GM21423 (cell line): ENCODE measurements around the gene SLC25A11.
A peak's percentile ranks its signal among the peaks of the same experiment; 100 is the strongest.
"Not testable (repeated sequence)": the region's sequence is repeated elsewhere in the genome, so short reads cannot be mapped to it uniquely, and the experiment has no call there.

Source experiments
- ATAC-seq: cut with Tn5 transposase; IDR thresholded peaks from one replicate; pipeline ENCODE4 v1.9.1; 2021; ENCODE audit warnings: mild to moderate bottlenecking, moderate library complexity; ENCODE audit not compliant: unreplicated experiment

SLC25A11 gene

DNA sequence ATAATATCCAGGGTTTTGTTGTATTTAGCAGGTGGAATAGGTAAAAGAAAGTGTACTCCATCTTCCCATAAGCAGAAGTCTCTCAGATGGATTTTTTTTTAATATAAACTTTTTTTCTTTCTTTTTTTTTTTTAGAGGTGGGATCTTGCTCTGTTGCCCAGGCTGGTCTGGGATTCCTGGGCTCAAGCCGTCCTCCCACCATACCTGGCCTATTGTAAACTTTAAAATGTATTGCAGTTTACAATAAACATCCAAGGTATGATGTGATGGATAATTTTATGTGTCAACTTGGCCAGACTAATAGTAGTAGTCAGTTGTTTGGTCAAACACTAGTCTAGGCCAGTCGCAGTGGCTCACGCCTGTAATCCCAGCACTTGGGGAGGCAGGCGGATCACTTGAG is 18.5 kb downstream of the SLC25A11 start:
- no peak for ATAC-seq

DNA sequence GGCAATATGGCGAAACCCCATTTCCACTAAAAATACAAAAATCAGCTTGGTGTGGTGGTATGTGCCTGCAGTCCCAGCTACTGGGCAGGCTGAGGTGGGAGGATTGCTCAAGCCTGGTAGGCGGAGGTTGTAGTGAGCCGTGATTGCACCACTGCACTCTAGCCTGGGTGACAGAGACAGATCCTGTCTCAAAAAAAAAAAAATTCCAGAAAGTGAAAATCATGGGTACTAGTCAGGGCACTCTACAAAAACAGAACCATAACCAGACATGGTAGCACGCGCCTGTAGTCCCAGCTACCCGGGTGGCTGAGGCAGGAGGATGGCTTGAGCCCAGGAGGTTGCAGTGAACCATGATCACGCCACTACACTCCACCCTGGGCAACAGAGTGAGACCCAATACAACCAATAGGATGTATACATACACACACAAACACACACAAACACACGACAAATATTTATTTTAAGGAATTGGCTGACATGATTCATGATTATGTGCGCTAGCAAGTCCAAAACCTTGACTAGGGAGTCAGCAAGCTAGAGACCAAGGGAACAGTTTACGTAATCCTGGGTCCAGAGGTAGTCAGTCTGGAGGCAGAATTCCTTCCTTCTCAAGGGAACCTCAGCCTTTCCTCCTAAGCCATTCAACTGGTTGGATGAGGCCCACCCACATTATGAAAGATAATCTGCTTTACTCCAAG is 19.3 kb downstream of the SLC25A11 start:
- ATAC-seq: no peak

DNA sequence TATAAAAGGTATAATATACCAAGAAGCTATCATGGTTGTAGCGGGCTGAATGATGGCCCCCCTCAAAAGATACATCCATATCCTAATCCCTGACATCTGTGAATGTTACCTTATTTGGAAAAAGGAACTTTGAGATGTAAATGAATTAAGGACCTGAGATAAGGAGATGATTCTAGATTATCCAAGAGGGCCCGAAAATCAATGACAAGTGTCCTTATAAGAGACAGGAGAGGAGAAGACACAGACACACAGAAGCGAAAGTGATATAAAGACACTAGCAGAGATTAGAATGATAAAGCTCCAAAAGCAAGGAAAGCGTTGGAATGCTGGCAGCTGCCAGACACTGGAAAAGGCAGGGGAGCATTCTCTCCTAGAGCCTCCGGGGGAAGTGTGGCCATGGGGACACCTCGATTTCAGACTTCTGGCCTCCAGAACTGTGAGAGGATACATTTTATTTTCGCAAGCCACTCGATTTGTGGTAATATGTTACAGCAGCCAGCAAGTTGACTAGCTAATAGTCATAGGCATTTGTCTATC is 20.3 kb downstream of the SLC25A11 start:
- no peak for ATAC-seq

DNA sequence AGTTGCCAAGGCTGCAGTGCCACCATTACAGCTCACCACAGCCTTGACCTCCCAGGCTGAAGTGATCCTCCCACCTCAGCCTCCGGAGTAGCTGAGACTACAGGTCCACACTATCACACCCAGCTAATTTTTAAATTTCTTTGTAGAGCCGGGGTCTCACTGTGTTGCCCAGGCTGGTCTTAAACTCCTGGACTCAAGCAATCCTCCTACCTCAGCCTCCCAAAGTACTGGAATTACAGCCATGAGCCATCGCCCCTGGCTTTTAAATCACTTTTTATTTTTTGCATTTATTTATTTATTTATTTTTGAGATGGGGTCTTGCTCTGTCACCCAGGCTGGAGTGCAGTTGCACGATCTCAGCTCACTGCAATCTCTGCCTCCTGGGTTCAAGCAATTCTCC is 25.3 kb downstream of the SLC25A11 start:
- ATAC-seq: not testable (repeated sequence)

DNA sequence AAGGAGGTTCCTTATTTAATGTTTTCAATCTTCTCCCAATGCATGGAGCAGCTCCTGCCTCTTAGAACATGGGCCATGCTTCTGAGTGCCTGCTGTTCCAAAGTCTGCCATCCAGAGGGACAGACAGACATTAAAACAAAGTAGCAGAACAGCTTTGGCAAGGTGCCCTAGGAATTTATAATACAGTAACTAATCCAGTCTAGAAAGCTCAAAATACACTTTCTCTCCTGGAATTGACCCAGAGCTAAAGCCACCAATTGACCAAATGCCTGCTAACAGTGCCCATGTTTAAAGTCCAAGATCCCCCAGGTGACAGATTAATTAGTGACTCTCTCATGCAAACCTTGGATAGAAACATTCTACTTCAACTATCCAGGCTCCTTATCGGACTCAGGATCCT is 25.9 kb downstream of the SLC25A11 start:
- no peak for ATAC-seq

DNA sequence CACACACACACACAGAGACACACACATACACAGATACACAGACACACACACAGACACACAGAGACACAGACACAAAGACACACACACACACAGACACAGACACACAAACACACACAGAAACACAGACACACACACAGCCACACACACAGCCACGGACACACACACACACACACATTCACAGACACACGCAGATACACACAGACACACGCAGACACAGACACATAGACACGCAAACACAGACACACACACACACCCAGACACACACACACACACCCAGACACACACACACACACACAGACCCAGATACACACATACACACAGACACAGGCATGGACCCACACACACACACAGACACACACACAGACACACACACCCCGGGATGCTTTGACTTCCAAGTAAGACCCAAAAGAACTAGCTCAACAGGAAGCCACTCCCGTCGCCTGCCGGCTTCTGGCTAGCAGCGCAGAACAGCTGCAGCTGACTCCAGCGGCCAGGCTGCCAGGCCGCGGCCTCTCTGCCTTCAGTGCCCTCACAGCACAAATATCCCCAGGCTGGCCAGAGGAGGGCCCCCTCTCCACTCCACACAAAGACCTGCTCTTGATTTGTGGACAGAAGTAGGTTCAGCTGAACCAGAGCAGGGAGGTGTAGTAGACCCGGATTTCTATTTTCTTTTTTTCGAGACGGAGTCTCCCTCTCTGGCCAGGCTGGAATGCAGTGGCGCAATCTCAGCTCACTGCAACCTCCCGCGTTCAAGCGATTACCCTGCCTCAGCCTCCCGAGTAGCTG is 30.9 kb downstream of the SLC25A11 start:
- peak; percentile 65 for ATAC-seq

DNA sequence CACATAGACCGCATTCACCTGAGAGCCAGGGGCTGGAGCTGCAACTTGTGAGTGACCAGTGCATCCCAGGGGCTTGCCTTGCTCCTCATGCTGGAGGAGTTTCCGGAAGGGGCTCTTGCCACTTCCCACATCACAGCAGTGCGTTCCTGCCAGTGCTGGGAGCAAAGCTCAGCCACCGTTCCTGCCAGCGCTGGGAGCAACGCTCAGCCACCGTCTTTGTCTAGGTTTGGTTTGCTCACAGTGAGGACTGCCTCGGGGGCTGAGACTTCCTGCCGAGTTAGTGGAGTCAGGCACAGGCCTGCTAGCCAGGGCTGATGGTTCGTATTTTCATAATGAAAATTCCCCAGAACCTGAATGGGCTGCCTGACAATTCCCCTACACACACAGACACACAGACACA is 31.5 kb downstream of the SLC25A11 start:
- ATAC-seq: no peak

DNA sequence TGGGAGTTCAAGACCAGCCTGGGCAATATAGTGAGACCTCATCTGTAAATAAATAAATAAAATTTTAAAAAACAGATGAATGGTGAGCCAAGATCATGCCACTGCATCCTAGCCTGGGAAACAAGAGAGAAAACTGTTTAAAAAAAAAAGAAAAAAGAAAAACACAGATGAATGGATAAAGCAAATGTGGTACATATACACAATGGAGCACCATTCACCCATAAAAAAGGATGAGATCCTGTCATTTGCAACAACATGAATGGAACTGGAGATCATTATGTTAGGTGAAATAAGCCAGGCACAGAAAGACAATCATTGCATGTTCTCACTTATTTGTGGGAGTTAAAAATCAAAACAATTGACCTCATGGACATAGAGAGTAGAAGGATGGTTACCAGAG is 33.2 kb downstream of the SLC25A11 start:
- not testable (repeated sequence) for ATAC-seq

DNA sequence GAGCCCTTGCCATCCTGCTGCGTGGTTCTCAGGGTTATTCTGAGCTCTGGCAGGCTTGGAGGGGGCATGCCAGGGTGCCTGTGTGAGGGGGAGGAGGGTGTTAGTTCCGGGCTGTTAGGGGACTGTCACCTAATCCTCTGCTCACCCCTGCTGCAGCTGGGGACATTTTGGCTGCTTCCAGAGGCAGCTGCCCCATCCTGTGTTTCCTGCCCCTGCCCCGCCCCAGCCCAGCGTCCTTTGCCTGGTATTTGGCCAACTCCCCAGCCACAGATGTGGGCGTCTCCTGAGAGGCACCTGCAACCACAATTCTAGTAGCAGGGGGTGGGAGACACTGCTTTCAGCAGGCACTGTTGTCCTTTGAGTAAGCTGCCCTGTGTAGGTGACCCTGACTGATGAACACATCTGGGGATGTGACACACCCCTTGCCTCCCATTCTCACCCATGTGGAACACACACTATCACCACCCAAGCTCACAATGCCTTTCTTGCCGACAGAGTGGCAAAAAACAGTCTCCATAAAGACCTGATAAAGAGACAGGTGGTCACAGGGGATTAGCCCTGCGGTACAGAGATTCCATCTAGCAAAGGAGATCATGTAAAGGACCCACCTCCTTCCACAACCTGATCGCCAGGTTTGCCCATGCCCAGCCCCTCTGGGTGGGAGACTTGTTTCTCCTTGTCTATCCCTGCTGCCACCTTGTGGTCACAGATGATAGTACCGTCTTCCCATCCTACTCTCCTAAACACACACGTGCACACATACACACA is 36.6 kb downstream of the SLC25A11 start, which contains the start of gene CHRNE:
Gene CHRNE, minus strand, starts transcription at position 48 of the 768 bp plus-strand sequence. Its CDS starts 35 bp downstream, at position 13.
- ATAC-seq: no peak

DNA sequence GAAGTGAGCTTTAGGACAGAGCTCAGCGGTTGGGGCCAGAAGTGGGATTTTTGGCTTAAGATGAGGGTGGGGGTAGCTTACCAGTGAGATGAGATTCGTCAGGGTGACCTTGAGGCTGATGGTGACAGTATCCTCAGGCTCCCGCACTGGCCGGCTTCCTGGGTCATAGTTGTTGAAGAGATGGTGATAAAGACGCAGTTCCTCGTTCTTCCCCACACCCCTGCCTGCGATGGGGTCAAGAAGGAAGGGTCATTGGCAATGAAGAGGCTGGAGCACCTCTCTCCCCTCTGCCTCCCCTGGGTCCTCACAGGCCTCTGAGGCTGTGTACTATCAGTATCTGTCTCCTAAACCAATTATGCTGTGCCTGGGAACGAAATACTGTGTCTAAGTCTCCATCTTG is 37.3 kb downstream of the SLC25A11 start:
- ATAC-seq: no peak

DNA sequence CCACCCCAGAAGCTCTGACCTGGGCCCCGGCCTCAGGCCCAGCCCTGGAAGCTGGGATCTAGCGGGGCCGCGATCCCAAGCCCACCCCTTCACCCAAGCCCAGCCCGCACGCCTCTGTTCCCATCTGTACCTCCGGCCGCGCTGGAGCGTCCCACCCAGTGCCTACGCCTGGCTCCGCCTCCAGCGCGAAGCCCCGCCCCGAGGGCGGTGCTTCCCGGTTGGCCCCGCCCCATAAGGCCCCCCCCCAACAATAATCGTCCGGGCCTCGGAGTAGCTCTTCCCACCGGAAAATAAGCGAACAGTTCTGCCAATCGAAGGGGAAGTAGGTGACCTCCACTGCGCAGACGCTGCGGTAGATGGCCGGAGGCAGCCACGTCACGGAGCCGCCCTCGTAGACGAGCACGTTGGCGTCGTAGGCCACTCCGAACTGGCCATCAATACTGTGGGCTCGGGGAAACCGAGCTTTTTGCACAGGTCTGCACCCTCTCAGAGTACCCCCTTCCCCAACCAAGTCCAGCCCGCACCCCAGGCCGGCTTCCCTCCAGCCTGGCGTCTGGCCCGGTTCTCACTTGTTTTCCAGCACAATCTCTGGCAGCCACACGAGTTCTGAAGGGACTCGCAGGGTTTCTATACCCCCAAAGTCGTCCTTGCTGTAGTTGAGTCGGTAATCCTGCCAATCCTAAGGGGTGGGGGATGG is 38.0 kb downstream of the SLC25A11 start:
- no peak for ATAC-seq

DNA sequence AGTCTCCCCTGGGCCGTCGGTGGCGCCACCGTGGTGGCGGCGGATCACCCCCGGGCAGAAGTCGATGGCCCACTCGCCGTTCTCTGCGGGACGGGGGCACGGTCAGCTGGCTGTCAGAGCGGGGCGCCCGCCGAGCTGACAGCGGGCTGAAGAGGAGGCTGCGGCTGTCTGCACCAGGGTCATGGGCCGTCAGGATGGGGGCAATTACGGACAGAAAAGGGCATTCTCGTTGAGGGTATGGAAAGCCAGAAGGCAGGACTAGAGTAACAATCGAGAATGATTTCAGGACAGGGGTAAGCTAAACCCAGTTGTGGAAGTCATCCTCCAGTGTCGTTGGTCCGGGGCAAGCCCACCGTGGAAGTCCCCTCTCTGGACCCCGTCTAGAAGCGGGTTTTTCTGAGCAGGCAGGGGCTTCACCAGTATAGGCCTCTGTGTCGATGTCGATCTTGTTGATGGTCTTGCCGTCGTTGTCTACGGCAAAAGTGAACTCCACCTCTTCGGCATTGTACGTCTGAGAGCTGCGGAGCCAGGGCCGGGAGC is 38.7 kb downstream of the SLC25A11 start:
- ATAC-seq: no peak

DNA sequence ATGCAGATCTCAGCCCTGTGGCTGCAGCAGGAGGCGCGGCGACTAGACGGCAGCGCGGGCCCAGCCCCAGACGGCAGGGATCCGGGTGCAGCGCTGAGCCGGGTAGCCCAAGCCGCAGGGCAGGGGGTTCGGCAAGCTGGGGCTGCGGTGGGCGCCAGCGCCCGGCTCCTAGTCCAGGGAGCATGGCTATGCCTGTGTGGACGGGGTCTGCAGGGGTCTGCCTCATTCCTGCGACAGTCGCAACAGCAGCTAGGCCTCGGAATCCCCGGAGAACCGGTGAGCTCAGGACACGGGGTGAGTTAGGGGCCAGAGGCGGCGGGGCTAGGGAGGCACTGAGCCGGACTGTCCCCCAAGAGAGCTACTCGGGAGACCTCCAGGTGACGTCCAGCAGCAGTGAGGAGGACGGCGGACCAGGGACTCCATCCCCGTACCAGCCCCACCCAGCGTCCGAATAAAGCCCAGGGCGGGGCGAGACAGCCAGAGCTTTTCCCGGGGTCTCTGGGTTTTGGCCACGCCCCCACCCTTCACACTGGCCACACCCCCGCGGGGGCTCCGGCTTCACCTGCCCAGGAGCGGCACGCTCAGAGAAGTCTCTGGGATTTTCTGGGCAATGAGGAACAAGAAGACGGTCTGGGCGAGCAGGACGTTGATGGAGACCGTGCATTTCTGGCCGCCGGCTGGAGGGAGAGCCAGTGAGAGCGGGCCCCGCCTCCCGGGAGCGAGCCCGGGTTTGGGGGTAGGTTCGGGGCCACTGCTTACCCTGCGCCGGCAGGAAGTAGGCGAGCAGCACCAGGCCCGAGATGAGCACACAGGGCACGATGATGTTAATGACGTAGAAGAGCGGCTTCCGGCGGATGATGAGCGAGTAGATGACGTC is 39.4 kb downstream of the SLC25A11 start:
- ATAC-seq: no peak

DNA sequence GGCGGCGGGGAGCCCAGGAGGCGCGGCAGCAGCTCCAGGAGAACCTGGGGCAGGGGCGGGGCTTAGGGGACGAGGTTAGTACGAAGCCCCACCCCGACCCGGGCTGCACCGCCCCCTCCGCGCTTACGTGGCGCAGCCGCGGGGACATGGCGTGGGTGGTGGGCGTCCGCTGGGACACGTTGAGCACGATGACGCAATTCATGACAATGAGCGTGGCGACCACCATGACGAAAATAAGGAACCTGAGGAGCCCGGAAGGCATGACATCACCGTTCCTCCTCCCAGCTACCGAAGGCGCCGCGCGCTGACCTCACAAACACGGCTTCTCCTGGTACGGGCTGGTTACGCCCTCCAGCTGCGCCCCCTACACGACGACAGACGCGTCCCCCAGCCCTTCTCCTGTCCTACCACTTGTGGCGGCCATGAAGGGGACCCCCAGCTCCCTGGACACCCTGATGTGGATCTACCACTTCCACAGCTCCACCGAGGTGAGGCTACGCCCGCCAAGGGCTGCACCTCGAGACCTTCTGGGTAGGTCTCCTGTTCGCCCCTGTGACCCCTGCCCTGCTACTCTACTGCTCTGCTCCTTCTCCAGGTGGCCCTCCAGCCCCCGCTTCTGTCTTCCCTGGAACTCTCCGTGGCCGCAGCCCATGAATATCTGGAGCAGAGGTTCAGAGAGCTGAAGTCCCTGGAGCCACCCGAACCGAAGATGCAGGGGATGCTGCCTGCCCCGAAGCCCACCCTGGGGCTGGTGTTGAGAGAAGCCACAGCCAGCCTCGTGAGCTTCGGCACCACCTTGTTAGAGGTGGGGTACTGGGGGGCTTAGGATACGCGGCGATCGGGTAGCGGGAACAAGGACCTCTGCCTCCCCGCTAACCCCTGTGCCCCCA is 40.3 kb downstream of the SLC25A11 start, which contains the start of gene C17orf107:
Gene C17orf107, plus strand, starts transcription at position 196 of the 890 bp plus-strand sequence. Its CDS starts 227 bp downstream, at position 423.
- ATAC-seq: peak; percentile 51

DNA sequence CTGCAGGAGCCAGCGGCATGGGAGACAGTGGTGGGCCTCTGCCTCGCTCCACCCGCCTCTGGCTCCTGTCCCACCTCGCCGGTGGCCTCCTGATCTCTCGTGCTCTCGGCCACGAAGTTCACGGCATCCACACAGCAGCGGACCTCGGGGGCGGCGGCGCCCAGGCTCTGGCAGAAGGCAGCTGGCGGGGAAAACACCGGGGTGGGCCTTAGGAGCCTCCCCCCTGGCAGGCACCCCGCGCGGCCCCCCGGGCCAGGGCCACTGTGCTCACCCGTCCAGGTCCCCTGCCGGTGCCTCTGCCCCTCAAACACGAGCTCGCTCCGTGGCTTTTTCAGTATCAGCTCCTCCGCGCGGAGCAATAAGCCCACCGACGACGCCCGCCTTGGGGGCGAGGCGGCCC is 40.9 kb downstream of the SLC25A11 start:
- no peak for ATAC-seq

DNA sequence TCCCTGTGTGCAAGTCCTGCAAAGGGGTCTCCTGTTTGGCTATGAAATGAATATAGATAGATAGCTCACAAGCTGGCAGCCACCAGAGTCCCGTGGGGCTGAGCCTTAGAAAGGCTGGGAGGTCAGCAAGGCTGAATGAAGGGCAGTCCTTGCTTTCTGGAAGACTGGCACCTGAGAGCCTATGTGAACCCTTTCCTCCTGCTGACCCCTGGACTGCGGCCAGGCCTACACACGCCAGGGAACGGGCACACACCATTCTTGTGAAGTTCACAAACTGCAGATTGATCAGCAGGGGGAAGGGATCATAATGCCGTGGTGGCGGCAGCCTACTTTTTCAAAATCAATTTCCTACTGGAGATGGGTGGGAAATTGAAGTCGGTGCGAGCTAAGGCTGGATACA is 41.5 kb downstream of the SLC25A11 start:
- ATAC-seq: no peak

DNA sequence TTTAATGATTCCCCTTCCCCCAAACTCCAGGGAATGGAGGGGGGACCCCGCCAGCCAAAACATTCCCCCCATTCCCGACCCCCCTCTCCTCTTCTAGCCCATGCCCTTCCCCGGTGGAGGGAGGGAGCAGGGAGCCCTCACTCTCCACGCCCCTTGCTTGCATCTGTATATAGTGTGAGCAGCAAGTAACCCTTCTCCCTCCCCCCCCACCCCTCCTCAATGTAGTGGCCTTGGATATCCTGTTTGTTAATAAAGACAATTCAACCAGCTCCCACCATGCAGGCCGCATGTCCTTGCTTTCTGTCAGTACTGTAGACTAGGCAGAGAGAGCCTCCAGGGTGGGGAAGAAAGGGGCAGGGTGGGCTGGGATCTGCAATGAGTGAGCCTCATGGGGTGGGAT is 42.1 kb downstream of the SLC25A11 start:
- ATAC-seq: no peak

DNA sequence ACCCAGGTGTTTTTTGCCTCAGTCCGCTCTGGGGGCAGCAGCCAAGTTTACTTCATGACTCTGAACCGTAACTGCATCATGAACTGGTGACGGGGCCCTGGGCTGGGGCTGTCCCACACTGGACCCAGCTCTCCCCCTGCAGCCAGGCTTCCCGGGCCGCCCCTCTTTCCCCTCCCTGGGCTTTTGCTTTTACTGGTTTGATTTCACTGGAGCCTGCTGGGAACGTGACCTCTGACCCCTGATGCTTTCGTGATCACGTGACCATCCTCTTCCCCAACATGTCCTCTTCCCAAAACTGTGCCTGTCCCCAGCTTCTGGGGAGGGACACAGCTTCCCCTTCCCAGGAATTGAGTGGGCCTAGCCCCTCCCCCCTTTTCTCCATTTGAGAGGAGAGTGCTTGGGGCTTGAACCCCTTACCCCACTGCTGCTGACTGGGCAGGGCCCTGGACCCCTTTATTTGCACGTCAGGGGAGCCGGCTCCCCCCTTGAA is 42.6 kb downstream of the SLC25A11 start:
- ATAC-seq: no peak
